HepG2 (cell line): ENCODE data around the gene SDF2. TPM values are rescaled to one million over a fixed set of nuclear protein-coding genes. Genes with fewer than 3 reads are reported as not detected.

Experiments
- ATAC-seq: fragments of 200-7000 bp; cut with Tn5 transposase; 3 replicates; pipeline ENCODE4 v1.9.1; 2020; ENCODE audit warnings: mild to moderate bottlenecking, moderate library complexity
- BruUV-seq: library from RNA; stranded (reverse); fragments of 400-500 nt; replicated peaks from 2 replicates; lab custom pipeline; 2021; lab: Mats Ljungman, UMichigan
- CTCF ChIA-PET: fragments of 300-600 bp; formaldehyde crosslinking; extraction: SDS; loops from one replicate; lab custom pipeline; 2021; ENCODE audit warnings: low total read pairs, inconsistent platforms, low intra/inter-chr PET ratio; lab: Yijun Ruan, JAX
- POLR2A ChIA-PET: fragments of 350-600 bp; sonication (Branson Sonifier 250); formaldehyde crosslinking; loops from one replicate; lab custom pipeline; 2020; ENCODE audit warnings: antibody characterized with exemption, inconsistent platforms; lab: Yijun Ruan, JAX
- DNase-seq: peaks from one replicate; pipeline ENCODE4 v3.0.0-alpha.2; 2015; ENCODE audit warnings: low spot score
- FAIRE-seq: peaks from 3 replicates; lab custom pipeline; 2011; peaks lifted over from hg19 to GRCh38; lab: Jason Lieb, UNC
- H2AFZ ChIP-seq: one replicate; pipeline ENCODE4 v1.6.1; 2011; ENCODE audit warnings: low read length, inconsistent platforms
- H3K27ac ChIP-seq: fragments of 300-600 bp; 3 replicates; pipeline ENCODE4 v1.8.0; 2011; ENCODE audit warnings: mixed run types, mild to moderate bottlenecking, mixed read lengths, low read length, inconsistent platforms; ENCODE audit not compliant: insufficient read depth; ENCODE audit errors: extremely low read length
- H3K27me3 ChIP-seq, 2 experiments: fragments of 200-600 bp in 1 of 2; 2 replicates in 1 of 2; 3 replicates in 1 of 2; pipeline versions ENCODE4 v1.6.0 to v1.8.0; 2011; ENCODE audit warnings: low read length in 2 of 2, mild to moderate bottlenecking in 2 of 2, moderate library complexity in 2 of 2, inconsistent platforms in 1 of 2; ENCODE audit not compliant: insufficient read depth in 2 of 2, control insufficient read depth in 1 of 2
- H3K36me3 ChIP-seq, 2 experiments: fragments of 200-600 bp in 1 of 2; replicated peaks in 1 of 2; 2 replicates in 1 of 2; 3 replicates in 1 of 2; pipeline versions ENCODE4 v1.5.1 to v1.8.0; 2011; ENCODE audit warnings: low read length in 2 of 2, inconsistent platforms in 1 of 2; ENCODE audit not compliant: insufficient read depth in 2 of 2, control insufficient read depth in 1 of 2
- H3K4me1 ChIP-seq: 2 replicates; pipeline ENCODE4 v1.5.1; 2012; ENCODE audit warnings: low read length, inconsistent platforms; ENCODE audit not compliant: insufficient read depth
- H3K4me2 ChIP-seq: 2 replicates; pipeline ENCODE4 v1.6.0; 2011; ENCODE audit warnings: low read depth, low read length, inconsistent platforms
- H3K4me3 ChIP-seq, 3 experiments: fragments of 200-600 bp in 1 of 3; sonication (generic), shearing (Covaris generic) in 1 of 3; replicated peaks in 1 of 3; 2 replicates each; pipeline ENCODE4 v1.5.1; 2011 to 2016; ENCODE audit warnings: low read length in 3 of 3, inconsistent platforms in 2 of 3, low read depth in 2 of 3, mild to moderate bottlenecking in 2 of 3, control low read depth in 1 of 3, mixed read lengths in 1 of 3; ENCODE audit not compliant: insufficient read depth in 1 of 3
- H3K79me2 ChIP-seq: one replicate; pipeline ENCODE4 v1.6.1; 2011; ENCODE audit warnings: low read length, inconsistent platforms; ENCODE audit not compliant: insufficient read depth
- H3K9ac ChIP-seq: 2 replicates; pipeline ENCODE4 v1.6.0; 2011; ENCODE audit warnings: mild to moderate bottlenecking, low read depth, low read length, inconsistent platforms; ENCODE audit not compliant: insufficient read depth
- H3K9me3 ChIP-seq: 2 replicates; pipeline ENCODE4 v1.5.1; 2012; ENCODE audit warnings: mild to moderate bottlenecking, low read length
- H4K20me1 ChIP-seq: 2 replicates; pipeline ENCODE4 v1.6.0; 2011; ENCODE audit warnings: inconsistent platforms, mild to moderate bottlenecking, low read length, moderate library complexity; ENCODE audit not compliant: insufficient read depth
- BCL3 ChIP-seq: sonication (generic); formaldehyde crosslinking; IDR thresholded peaks from 2 replicates; pipeline ENCODE4 v1.5.1; 2020; ENCODE audit warnings: mild to moderate bottlenecking, missing genetic modification reagents, moderate library complexity
- CSRNP1 ChIP-seq: sonication (generic); formaldehyde crosslinking; IDR thresholded peaks from 2 replicates; pipeline ENCODE4 v1.8.1; 2023; ENCODE audit warnings: mild to moderate bottlenecking, missing genetic modification reagents
- NRL ChIP-seq: sonication (generic); formaldehyde crosslinking; IDR thresholded peaks from 2 replicates; pipeline ENCODE4 v1.5.0; 2020; ENCODE audit warnings: missing genetic modification reagents, mild to moderate bottlenecking, moderate library complexity, borderline replicate concordance
- RFXAP ChIP-seq: sonication (generic); formaldehyde crosslinking; IDR thresholded peaks from 2 replicates; pipeline ENCODE4 v1.4.0; 2020; ENCODE audit warnings: missing genetic modification reagents, borderline replicate concordance
- SALL2 ChIP-seq: sonication (generic); formaldehyde crosslinking; IDR thresholded peaks from 2 replicates; pipeline ENCODE4 v1.8.1; 2023; ENCODE audit warnings: mild to moderate bottlenecking, missing genetic modification reagents, inconsistent platforms
- SNAI1 ChIP-seq: sonication (generic); formaldehyde crosslinking; IDR thresholded peaks from 2 replicates; pipeline ENCODE4 v1.5.0; 2020; ENCODE audit warnings: mild to moderate bottlenecking, missing genetic modification reagents, borderline replicate concordance
- SOX5 ChIP-seq: IDR thresholded peaks from 2 replicates; pipeline ENCODE4 v1.6.1; 2016; ENCODE audit warnings: borderline replicate concordance
- ZNF335 ChIP-seq: sonication (generic); formaldehyde crosslinking; IDR thresholded peaks from 2 replicates; pipeline ENCODE4 v1.4.0; 2020; ENCODE audit warnings: missing genetic modification reagents
- ZNF549 ChIP-seq: sonication (generic); formaldehyde crosslinking; IDR thresholded peaks from 2 replicates; pipeline ENCODE4 v1.5.0; 2020; ENCODE audit warnings: missing genetic modification reagents
- ZNF552 ChIP-seq: sonication (generic); formaldehyde crosslinking; IDR thresholded peaks from 2 replicates; pipeline ENCODE4 v1.9.0; 2022; ENCODE audit warnings: missing genetic modification reagents, mild to moderate bottlenecking, borderline replicate concordance
- ZNF598 ChIP-seq: sonication (generic); formaldehyde crosslinking; IDR thresholded peaks from 2 replicates; pipeline ENCODE4 v1.5.1; 2020; ENCODE audit warnings: mild to moderate bottlenecking, missing genetic modification reagents, borderline replicate concordance
- ZNF678 ChIP-seq: sonication (generic); formaldehyde crosslinking; IDR thresholded peaks from 2 replicates; pipeline ENCODE4 v1.4.0; 2020; ENCODE audit warnings: mild to moderate bottlenecking, missing genetic modification reagents
- ZNF713 ChIP-seq: sonication (generic); formaldehyde crosslinking; IDR thresholded peaks from 2 replicates; pipeline ENCODE4 v1.4.0; 2020; ENCODE audit warnings: mild to moderate bottlenecking, missing genetic modification reagents
- ZNF879 ChIP-seq: sonication (generic); formaldehyde crosslinking; IDR thresholded peaks from 2 replicates; pipeline ENCODE4 v1.8.1; 2023; ENCODE audit warnings: missing genetic modification reagents
- WGBS: methylation state at CpG from one replicate; pipeline ENCODE4 v1.1.6; 2017; ENCODE audit warnings: low lambda C conversion rate; 5-methylcytosine and 5-hydroxymethylcytosine counted together
- in situ Hi-C: cut with HindIII; loops from 2 replicates; pipeline ENCODE4 v1.10.0; 2017; ENCODE audit warnings: low pct_unique_long_range_greater_than_20kb; ENCODE audit not compliant: extremely low pct_ligation_motif_present
- intact Hi-C: fragments of 100-400 bp; cut with micrococcal nuclease; formaldehyde crosslinking; loops from one replicate; pipeline ENCODE4 v1.10.0; 2022; ENCODE audit not compliant: unreplicated experiment
- polyA plus RNA-seq, 8 experiments: library from polyadenylated mRNA; depleted of rRNA in 3 of 8; stranded (reverse) in 7 of 8; unstranded in 1 of 8; fragments of >200 nt; fragmentation: Illumina TruSeq in 4 of 8; extraction: Trizol in 4 of 8; gene quantifications; 2 replicates each; pipeline versions ENCODE4 v1.2.1 to v1.2.3, GENCODE V29; 2011 to 2016; ENCODE audit warnings: low read depth in 4 of 8, missing spikeins in 1 of 8, mixed read lengths in 1 of 8; ENCODE audit not compliant: insufficient read depth in 1 of 8
- total RNA-seq, 5 experiments: library from RNA; depleted of rRNA; stranded (reverse); fragments of >200 nt; fragmentation: Illumina TruSeq; extraction: Trizol; gene quantifications; 2 replicates each; pipeline ENCODE4 v1.2.3, GENCODE V29; 2016; ENCODE audit warnings: low read depth in 1 of 5
- TF ChIP-seq, protein P1 (sequence below): sonication (generic); formaldehyde crosslinking; IDR thresholded peaks from 2 replicates; pipeline ENCODE4 v1.4.0; 2020; ENCODE audit warnings: low read depth, mild to moderate bottlenecking, missing genetic modification reagents
- TF ChIP-seq, protein P2 (sequence below): sonication (generic); formaldehyde crosslinking; conservative IDR thresholded peaks from 2 replicates; pipeline ENCODE4 v1.8.0; 2022; ENCODE audit warnings: missing genetic modification reagents
- TF ChIP-seq, protein P3 (sequence below): sonication (generic); formaldehyde crosslinking; IDR thresholded peaks from 2 replicates; pipeline ENCODE4 v1.4.0; 2020; ENCODE audit warnings: mild to moderate bottlenecking, missing genetic modification reagents

The SDF2 gene
- total and polyA plus RNA-seq, 2 of the 13 experiments (the other 11 are each of a cell fraction or from before 2014, with no cell fraction given) = 58.2 to 58.4 TPM

- ChIA-PET CTCF (no interaction called here), POLR2A (interaction anchor here (1.1 to 5.2 kb wide), 13 partner anchors 14 to 83 kb away, joined by 3 to 69 read pairs (median 9); partner anchors contain the start of genes BLTP2, NEK8, PROCA1 and RPL23A)
- WGBS = 5% methylated on average over 4 of the region's 10 CpGs
- Histone ChIP-seq H4K20me1 (no peaks in the 10 kb centered on the region; the same call in none of the 2 replicates), H3K4me1 (peaks cover 52% of the 10 kb centered on the region), H3K27ac (peak overlapping the region; percentile 91), H3K9ac (peak overlapping the region; percentile 94), H3K4me2 (peak overlapping the region; percentile 94), H3K27me3 (no peaks in the 10 kb centered on the region; a peak in 2 of 5 replicates), H3K36me3 (peaks cover 0 to 14% of the 10 kb centered on the region in 2 experiments; a peak in 3 of 5 replicates), H3K4me3 (peak overlapping the region; percentile 73 to 91 (median 88)), H3K9me3 (no peaks in the 10 kb centered on the region), H2AFZ (no peak overlapping the region), H3K79me2 (peaks cover 75% of the 10 kb centered on the region)
- TSS peak; percentile 75 for BruUV-seq
- in situ Hi-C loops = no loop called here
- DNase-seq (no peak), FAIRE-seq (no peak), ATAC-seq (peak; percentile 47)
- intact Hi-C loops = loop anchor here (5.0 kb wide), 1 partner anchor 35 kb away; no protein-coding TSS in a partner anchor
- TF ChIP-seq CSRNP1 (CRISPR knock-in tag) (0 out of 2 replicates have a peak, but pooled peaks have one; percentile 9), NRL (no peak), SALL2 (CRISPR knock-in tag) (no peak), ZNF879 (CRISPR knock-in tag) (0 out of 2 replicates have a peak, but pooled peaks have one; percentile 17), RFXAP (no peak), ZNF335 (0 out of 2 replicates have a peak, but pooled peaks have one; percentile 12), ZNF552 (CRISPR knock-in tag) (no peak), ZNF678 (CRISPR knock-in tag) (no peak), ZNF549 (CRISPR knock-in tag) (no peak), ZNF598 (CRISPR knock-in tag) (no peak), ZNF713 (CRISPR knock-in tag) (no peak), BCL3 (CRISPR knock-in tag) (no peak), SNAI1 (CRISPR knock-in tag) (0 out of 2 replicates have a peak, but pooled peaks have one; percentile 23), SOX5 (peak; percentile 2; the same call in 1 of the 2 replicates)
- TF ChIP-seq, protein P1, sequence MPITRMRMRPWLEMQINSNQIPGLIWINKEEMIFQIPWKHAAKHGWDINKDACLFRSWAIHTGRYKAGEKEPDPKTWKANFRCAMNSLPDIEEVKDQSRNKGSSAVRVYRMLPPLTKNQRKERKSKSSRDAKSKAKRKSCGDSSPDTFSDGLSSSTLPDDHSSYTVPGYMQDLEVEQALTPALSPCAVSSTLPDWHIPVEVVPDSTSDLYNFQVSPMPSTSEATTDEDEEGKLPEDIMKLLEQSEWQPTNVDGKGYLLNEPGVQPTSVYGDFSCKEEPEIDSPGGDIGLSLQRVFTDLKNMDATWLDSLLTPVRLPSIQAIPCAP = no peak
- TF ChIP-seq, protein P2, sequence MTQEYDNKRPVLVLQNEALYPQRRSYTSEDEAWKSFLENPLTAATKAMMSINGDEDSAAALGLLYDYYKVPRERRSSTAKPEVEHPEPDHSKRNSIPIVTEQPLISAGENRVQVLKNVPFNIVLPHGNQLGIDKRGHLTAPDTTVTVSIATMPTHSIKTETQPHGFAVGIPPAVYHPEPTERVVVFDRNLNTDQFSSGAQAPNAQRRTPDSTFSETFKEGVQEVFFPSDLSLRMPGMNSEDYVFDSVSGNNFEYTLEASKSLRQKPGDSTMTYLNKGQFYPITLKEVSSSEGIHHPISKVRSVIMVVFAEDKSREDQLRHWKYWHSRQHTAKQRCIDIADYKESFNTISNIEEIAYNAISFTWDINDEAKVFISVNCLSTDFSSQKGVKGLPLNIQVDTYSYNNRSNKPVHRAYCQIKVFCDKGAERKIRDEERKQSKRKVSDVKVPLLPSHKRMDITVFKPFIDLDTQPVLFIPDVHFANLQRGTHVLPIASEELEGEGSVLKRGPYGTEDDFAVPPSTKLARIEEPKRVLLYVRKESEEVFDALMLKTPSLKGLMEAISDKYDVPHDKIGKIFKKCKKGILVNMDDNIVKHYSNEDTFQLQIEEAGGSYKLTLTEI = no peak
- TF ChIP-seq, protein P3, sequence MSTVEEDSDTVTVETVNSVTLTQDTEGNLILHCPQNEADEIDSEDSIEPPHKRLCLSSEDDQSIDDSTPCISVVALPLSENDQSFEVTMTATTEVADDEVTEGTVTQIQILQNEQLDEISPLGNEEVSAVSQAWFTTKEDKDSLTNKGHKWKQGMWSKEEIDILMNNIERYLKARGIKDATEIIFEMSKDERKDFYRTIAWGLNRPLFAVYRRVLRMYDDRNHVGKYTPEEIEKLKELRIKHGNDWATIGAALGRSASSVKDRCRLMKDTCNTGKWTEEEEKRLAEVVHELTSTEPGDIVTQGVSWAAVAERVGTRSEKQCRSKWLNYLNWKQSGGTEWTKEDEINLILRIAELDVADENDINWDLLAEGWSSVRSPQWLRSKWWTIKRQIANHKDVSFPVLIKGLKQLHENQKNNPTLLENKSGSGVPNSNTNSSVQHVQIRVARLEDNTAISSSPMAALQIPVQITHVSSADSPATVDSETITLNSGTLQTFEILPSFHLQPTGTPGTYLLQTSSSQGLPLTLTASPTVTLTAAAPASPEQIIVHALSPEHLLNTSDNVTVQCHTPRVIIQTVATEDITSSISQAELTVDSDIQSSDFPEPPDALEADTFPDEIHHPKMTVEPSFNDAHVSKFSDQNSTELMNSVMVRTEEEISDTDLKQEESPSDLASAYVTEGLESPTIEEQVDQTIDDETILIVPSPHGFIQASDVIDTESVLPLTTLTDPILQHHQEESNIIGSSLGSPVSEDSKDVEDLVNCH (CRISPR knock-in tag) = no peak
Measured at GRCh38 chr17:28662527-28662829, 772 bp upstream of the SDF2 start.
